HPDE6-E6E7 (cell line): ENCODE data around the gene ENOX1.

Source experiments
- DNase-seq: peaks from one replicate; pipeline ENCODE4 v3.0.0; 2011; ENCODE audit warnings: missing footprints; ENCODE audit errors: extremely low spot score

The ENOX1 gene

GRCh38 chr13:43289470-43290255, 497.1 kb downstream of the ENOX1 start:
- DNase-seq = no peak

GRCh38 chr13:43286751-43287150, 500.0 kb downstream of the ENOX1 start:
- DNase-seq = no peak

- DNase-seq = no peak
These were observed 500.7 kb downstream of the ENOX1 start for GRCh38 chr13:43285933-43286597.

- DNase-seq = no peak
These were observed 502.6 kb downstream of the ENOX1 start for GRCh38 chr13:43284162-43284561.

GRCh38 chr13:43279696-43280095, 507.1 kb downstream of the ENOX1 start:
- DNase-seq = no peak

GRCh38 chr13:43278127-43278526, 508.6 kb downstream of the ENOX1 start:
- no peak for DNase-seq

DNA sequence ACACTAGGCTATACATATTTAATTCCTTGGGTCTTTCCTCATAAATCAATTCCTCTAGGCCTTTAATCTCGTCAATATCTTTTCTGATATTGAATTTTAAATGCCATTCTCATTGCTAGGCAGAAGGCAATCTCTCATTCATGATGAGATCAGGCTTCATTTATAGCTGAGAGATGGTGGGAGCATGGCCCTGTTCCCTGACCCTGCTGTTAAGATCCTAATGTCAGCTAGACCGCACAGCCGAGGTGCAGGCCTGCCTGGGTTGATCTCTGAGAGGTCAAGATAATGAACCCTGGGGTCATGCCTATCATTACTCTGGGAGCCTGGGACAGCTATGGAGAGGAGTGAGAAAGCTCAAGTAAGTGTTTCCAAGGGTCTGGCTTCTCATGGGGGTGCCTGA, 509.6 kb downstream of the ENOX1 start:
- DNase-seq = no peak

DNA sequence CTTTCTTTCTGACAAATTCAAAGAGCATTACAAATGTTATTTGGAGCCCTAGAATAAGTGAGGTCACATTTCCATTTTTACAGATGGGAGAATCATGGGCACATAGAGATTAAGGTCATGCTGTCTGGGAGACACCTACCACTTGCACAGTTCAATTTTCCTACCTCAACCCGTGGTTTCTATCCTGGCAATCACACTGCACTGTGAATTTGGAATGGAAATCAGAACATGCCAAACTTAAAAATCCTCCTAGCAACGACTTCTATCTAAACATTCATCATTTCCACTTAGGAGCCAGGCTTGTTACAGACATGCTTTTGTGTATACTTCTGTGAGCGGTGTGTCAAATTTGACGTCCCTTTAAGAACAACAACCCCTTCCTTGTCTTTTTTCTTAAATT, 511.9 kb downstream of the ENOX1 start:
- DNase-seq = no peak

DNA sequence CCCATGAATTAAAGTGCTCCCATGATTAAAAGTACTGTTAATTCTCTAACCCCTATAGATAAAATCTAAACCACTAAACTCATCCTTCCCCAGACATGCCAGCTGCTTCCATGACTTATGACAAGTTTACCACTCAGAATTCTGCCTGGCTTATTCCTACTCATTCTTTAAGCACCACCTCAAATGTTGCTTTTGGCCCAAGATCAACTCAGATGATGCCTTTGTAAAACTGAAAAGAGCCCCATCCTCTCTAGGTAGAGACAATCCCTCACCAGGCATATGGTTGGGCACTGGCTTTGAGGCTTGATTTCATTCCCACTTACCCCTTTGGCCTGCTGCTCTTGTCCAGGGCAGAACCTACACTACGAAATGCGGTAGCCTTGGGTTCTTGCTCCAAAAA, 513.4 kb downstream of the ENOX1 start:
- no peak for DNase-seq

DNA sequence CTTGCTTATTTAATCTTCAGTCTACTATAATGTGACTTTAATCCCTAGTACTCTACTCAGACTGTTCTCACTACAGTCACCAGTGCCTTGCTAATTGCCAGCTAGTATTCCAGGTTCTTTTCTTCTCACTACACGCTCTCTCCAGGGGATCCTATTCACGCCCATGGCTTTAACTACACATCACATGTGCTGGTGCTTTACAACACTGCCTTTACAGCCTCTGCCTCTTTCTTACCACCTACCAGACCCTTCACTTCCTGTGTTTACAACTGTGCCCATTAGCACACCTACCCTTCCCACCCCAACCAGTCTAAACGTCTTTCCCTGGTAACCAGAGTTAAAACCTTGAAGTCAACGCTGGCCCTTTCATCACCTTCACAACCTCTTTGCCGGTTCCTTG, 513.9 kb downstream of the ENOX1 start:
- no peak for DNase-seq

- no peak for DNase-seq
These were observed 515.6 kb downstream of the ENOX1 start for GRCh38 chr13:43271152-43271551.

DNA sequence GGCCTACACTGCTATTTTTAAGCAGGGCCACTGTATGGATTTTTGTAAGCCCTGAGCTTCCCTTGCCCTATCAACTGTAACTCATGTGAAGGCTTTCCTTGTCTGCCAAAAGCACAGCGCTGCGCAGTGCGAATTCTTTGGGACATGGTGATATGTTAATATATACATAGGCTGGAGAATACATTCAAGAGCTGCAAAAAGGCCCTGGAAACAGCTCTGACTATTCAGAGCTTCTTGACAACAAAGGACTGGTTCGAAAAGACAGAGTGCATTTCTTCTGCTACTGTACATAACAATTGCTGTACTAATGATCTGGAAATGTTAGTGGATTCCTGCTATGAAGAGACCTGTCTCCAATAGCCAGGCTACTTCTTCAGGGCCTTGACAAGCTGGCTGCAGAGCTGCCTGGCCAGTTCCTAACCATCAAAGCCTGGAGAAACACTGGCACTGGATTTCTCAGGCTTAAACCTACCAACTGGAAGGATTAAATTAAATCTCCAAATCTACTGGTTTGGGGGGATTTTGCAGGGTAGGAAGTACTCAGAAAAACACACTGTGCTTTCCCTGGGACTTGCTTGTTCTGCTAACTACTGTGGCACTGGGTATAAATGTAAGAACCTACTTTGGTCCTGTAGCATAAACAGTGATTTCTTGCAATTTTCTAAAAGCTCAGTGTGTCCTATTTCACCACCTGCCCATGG, 516.5 kb downstream of the ENOX1 start:
- no peak for DNase-seq

DNA sequence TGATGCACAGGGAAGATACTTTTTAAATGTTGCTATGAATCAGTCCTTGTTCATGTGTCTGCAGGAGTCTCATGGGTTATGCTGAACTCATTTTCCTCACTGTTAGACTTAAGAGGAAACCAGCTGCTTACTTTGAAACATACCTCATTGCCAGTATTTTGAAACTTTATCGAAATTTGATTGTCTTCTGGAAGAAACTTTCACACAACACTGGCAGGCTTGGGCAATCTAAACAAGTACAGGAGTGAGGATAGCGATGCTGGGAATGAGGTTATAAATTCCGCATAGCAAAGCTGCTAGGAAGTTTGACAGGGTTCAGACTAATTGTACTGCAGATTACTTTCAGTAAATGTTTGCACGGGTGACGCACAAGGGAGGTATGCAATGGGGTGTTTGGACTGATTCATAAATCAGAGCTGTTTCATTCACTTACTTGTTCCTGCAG, 517.7 kb downstream of the ENOX1 start:
- peak; percentile 37 for DNase-seq

GRCh38 chr13:43268632-43269031, 518.1 kb downstream of the ENOX1 start:
- no peak for DNase-seq

DNA sequence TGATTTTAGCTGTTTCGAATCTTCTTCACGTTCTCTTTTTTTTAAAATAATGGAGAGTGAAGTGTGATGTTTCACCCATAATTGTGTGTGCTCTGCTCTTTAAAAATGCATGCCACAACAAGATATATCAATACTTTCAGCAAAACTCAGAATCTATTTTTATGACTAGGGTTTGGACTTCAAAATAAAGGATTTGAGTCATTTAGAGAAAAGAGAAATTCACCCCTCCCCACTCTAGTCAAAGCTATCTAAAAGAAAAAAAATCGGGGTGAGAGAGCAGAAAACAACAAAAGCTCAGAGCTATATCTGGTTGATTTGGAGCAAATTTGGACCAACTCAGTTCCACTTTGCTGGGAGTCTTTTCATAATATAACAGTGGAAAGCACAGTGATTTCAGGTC, 518.9 kb downstream of the ENOX1 start:
- DNase-seq = no peak

DNA sequence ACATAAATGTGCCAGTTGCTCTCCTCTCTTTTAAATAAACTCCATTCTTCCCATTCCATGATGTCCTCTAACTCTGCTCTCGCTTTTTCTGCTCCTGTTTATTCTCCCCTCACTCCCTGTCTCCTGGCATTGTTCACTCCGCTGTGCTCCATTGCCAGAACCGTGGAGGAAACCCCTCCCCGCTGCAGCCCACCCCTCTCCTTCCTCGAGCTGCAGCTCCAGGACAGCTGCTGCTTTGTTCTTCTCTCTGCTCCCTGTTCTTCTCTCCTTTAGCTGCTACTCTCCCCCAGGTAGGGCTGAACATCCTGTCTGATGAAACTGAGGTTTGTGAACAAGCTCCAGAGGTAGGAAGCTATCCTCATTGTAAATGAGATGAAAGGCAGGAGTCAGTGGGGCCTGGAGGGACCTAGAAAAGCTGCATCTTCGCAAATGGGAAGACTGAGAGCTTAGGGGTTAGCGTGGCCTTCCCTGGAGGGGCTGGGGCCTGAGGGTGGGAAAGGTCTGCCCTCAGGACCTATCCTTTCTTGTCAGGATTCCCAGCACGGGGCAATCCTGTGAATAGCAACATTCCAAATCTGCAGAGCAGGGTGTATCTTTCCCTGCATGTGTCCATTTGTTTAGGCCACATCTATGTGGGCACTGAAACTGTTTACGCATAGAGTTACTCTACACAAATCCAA, 519.7 kb downstream of the ENOX1 start:
- DNase-seq = no peak

GRCh38 chr13:43265028-43265427, 521.7 kb downstream of the ENOX1 start:
- no peak for DNase-seq

DNA sequence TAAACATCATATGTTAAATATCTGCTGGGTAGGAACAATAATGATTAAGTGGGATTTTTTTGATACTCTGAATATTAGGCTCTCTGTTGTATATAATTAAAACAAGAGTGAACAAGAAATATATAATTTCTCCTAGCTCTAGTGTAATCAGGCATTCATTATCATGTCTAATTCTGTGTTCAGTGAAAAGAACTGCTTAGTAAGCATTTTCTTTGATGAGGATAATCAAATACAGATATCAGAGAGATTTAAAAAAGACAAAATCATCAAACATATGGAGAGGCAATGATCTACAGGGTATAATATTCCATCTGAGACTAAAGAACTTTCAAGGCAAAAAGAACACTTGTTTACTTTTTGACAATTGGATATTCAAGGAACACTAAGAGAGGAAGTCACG, 522.3 kb downstream of the ENOX1 start:
- DNase-seq = no peak

DNA sequence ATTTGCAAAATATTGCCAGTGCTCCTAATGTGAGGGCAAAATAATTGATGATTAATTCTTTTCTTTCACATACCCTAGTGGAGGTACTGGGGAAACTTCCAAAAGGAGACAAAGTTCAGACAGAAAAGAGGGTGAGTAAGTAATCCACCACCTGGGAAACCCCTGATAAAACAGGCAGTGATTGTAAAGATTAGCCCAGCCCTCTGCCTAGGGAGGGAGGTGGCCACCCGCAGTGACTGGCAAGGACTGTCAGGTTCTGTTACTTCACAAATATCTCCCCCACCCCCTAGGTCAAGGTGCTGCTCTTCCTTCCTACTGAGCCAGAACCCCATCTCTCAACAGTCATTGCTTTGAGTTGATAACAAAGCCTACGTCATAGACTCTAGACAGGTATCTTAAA, 523.7 kb downstream of the ENOX1 start:
- no peak for DNase-seq

GRCh38 chr13:43260999-43261398, 525.8 kb downstream of the ENOX1 start:
- DNase-seq = no peak

- no peak for DNase-seq
These were observed 528.0 kb downstream of the ENOX1 start for GRCh38 chr13:43258771-43259170.

DNA sequence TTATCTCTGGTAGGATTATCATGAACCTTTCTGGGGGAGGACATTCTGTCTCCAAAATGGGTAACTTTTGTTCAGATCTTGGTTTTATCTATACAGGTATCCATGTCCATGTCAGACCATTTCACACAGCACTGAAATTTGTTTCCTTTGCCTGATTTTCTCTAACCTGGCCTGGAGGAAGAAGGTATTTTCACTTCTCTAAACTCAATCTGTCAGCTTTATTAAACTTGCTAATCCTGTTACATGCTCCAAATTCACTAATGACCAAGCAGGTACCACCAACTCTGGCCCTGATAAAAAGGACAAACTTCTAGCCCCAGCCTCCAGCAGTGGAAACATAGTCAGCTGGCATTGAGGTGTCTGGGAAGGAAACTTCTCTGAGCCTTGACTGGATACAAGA, 529.0 kb downstream of the ENOX1 start:
- no peak for DNase-seq
